Esophagus squamous epithelium (tissue), 4 donors: ENCODE measurements around the gene IFI27L1.

ENCODE experiments used
- POLR2A ChIP-seq, 4 donors: fragments of 450-650 bp; IDR thresholded peaks; one replicate each; pipeline ENCODE4 v1.6.1; 2017; ENCODE audit warnings: antibody characterized with exemption in 4 of 4, mild to moderate bottlenecking in 4 of 4, moderate library complexity in 3 of 4
- TF ChIP-seq, protein P1 (sequence below), 6 experiments: fragments of 450-650 bp in 4 of 6; fragments of 200-600 bp in 2 of 6; sonication (generic) in 2 of 6; IDR thresholded peaks; one replicate each; pipeline ENCODE4 v1.5.1; 2016 to 2019; ENCODE audit warnings: antibody characterized with exemption in 6 of 6, mild to moderate bottlenecking in 4 of 6, moderate library complexity in 4 of 6

DNA sequence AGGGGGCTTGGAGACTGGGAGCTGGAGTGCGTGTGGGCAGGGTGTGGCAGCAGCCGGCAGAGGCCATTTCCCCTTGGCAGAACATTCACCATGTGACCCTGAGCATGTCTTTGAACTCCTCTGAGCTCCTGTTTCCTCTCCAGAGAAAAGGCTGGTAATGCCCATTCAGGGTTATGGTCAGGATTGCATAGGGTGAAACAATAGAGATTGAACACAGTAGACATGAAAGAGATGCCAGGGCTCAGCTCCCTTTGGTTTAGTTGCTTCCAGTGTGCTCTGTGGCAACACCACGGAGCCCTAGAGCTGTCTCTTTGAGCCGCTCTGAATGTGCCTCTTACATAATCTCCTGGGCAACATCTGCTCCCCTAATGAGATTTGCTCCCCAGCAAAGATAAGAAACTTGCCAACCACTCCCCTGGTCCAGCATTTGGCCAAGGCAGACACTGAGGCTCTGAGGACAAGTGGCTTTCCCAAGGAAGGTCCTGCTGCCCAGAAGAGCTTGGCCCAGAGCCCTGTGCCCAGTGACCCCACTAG is 34.0 kb downstream of the IFI27L1 start:
- TF ChIP-seq, protein P1, sequence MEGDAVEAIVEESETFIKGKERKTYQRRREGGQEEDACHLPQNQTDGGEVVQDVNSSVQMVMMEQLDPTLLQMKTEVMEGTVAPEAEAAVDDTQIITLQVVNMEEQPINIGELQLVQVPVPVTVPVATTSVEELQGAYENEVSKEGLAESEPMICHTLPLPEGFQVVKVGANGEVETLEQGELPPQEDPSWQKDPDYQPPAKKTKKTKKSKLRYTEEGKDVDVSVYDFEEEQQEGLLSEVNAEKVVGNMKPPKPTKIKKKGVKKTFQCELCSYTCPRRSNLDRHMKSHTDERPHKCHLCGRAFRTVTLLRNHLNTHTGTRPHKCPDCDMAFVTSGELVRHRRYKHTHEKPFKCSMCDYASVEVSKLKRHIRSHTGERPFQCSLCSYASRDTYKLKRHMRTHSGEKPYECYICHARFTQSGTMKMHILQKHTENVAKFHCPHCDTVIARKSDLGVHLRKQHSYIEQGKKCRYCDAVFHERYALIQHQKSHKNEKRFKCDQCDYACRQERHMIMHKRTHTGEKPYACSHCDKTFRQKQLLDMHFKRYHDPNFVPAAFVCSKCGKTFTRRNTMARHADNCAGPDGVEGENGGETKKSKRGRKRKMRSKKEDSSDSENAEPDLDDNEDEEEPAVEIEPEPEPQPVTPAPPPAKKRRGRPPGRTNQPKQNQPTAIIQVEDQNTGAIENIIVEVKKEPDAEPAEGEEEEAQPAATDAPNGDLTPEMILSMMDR (IDR thresholded peaks at IDR 0.05), result no peak
- no peak for TF ChIP-seq POLR2A (IDR thresholded peaks at IDR 0.05)
